Epithelial cell of prostate (primary cell): ENCODE measurements around the gene TMEM209.
A peak's percentile ranks its signal among the peaks of the same experiment; 100 is the strongest.
"Not testable (repeated sequence)": the region's sequence is repeated elsewhere in the genome, so short reads cannot be mapped to it uniquely, and the experiment has no call there.

Experiments used
- DNase-seq: peaks from one replicate; pipeline ENCODE4 v3.0.0-alpha.2; 2011; ENCODE audit warnings: low read depth, low spot score
- H3K27ac ChIP-seq: fragments of 450-650 bp; 2 replicates; pipeline ENCODE4 v1.5.1; 2017; ENCODE audit warnings: mild to moderate bottlenecking

The TMEM209 gene

DNA sequence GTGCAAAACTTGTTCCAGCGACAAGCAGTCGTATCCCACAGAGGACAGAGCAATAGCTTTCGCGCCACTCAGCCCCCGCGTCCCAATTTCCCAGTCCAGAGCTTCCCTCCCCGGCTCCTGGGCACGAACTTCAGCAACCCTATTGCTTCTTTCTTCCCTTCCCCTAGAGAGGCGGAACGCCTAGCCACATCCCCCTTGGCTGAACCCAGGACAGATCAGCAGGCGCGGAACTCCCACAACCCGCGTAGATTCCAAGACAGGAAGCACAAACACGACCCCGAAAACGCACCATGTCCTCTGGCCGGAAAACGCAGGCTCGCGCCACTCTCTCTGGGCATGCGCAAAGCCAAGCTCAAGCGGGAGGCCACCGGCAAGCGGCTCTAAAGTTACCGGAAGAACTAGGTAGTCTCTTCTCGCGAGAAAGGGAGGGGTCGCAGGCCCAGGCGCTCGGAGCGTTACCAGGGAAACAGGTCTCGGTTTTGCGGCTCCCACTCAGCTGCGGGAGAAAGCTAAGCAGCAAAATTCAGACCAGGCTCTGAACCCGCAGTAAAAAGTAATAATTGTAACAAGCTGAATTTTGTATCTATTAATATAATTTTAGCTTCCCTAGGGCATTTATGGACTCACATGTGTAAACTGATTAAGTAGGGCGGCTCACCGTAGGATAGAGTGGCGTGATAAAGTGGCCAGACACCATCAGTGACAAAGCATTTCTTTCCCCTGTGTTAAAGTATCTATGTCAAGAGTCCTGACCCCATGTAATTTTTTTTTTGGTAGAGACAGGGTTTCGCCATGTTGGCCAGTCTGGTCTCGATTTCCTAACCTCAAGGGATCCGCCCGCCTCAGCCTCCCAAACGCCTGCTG, at the start of gene TMEM209:
Gene TMEM209, minus strand, starts transcription at position 323 of the 864 bp plus-strand sequence. Its CDS starts 31 bp downstream, at position 292.
- DNase-seq, result peak; percentile 56
- peak within 1 kb of the TSS; percentile 76 for H3K27ac ChIP-seq

- H3K27ac ChIP-seq, result no peak overlapping the region
- DNase-seq, result no peak
Observed at GRCh38 chr7:130254555-130254954, 49.3 kb upstream of the TMEM209 start.

DNA sequence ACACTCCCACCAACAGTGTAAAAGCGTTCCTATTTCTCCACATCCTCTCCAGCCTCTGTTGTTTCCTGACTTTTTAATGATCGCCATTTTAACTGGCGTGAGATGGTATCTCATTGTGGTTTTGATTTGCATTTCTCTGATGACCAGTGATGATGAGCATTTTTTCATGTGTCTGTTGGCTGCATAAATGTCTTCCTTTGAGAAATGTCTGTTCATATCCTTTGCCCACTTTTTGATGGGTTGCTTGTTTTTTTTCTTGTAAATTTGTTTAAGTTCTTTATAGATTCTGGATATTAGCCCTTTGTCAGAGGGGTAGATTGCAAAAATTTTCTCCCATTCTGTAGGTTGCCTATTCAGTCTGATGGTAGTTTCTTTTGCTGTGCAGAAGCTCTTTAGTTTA, 44.4 kb upstream of the TMEM209 start:
- H3K27ac ChIP-seq, DNase-seq: not testable (repeated sequence)

DNA sequence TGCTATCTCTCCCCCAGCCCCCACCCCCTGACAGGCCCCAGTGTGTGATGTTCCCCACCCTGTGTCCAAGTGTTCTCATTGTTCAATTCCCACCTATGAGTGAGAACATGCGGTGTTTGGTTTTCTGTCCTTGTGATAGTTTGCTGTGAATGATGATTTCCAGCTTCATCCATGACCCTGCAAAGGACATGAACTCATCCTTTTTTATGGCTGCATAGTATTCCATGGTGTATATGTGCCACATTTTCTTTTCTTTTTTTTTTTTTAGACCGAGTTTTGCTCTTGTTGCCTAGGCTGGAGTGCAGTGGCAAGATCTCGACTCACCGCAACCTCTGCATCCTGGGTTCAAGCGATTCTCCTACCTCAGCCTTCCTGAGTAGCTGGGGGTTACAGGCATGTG, 43.6 kb upstream of the TMEM209 start:
- not testable (repeated sequence) for DNase-seq, H3K27ac ChIP-seq

- DNase-seq, H3K27ac ChIP-seq: not testable (repeated sequence)
Observed at GRCh38 chr7:130246491-130246890, 41.3 kb upstream of the TMEM209 start.

DNA sequence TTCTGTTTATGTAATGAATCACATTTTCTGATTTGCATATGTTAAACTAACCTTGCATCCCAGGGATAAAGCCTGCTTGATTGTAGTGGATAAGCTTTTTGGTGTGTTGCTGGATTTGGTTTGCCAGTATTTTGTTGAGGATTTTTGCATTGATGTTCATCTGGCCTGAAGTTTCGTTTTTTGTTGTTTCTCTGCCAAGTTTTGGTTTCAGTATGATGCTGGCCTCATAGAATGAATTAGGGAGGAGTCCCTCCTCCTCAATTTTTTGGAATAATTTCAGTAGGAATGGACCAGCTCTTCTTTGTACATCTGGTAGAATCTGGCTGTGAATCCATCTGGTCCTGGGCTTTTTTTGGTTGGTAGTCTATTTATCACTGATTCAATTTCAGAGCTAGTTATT, 38.3 kb upstream of the TMEM209 start:
- DNase-seq, H3K27ac ChIP-seq: not testable (repeated sequence)

DNA sequence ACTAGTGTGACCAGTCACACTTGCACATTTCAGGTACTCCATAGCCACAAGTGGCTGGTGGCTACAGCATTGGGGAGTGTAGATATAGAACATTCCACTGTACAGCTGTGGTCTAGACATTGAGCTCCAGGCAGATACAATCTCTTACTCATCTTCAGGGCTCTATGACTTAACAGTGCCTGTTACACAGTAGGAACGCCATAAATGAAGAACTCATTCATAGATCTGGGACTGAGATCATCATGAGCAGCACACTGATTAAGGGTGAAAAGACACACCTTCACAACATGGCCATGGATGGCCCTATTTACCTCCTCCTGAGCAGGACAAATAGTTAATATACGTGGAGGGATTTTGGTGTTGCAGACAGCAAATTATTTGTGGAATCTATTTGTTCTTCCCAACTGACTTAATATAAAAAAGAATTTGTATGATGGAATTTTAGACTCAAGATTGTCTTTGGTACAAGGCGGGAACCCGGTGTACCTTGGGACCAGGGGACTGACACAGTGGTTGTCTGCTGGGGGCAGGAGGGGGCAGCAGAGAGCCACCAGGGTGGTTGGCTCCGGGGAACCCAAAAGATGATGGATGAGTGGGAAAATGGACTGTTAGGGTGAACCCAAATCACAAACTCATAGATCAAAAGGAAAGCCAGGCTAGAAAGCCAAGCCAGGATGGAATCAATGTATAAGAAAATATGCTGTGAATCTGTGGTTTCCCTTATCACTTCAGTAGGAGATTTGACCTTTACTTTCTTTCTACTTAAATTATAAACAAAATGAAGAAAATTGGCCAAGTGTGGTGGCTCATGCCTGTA, 37.2 kb upstream of the TMEM209 start:
- H3K27ac ChIP-seq, result peak overlapping the region; percentile 53
- DNase-seq, result peak; percentile 86

GRCh38 chr7:130240240-130240639, 35.0 kb upstream of the TMEM209 start:
- H3K27ac ChIP-seq, result no peak overlapping the region
- DNase-seq, result no peak

- H3K27ac ChIP-seq, DNase-seq: not testable (repeated sequence)
Observed at GRCh38 chr7:130236361-130236760, 31.2 kb upstream of the TMEM209 start.

DNA sequence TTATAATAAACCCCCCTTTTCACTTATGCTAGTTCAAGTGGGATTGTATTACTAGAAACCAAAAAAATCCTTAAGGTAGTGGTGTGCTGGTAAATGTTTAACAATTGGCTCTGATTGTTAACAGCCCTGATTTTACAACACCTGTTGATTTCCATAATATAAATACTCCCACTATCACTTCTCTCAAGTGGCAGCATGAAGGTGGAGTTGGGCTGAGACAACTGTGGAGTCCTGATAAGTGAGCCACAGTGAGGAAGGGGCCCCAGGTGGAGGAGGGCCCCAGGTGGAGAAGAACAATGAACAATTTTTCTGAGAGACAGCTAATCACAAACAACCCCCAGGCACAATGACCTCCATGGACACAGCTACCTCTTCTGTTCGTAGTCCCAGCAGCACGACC, 28.9 kb upstream of the TMEM209 start:
- no peak for DNase-seq
- H3K27ac ChIP-seq, result no peak overlapping the region

GRCh38 chr7:130232209-130232608, 27.0 kb upstream of the TMEM209 start:
- no peak for DNase-seq
- H3K27ac ChIP-seq, result no peak overlapping the region

DNA sequence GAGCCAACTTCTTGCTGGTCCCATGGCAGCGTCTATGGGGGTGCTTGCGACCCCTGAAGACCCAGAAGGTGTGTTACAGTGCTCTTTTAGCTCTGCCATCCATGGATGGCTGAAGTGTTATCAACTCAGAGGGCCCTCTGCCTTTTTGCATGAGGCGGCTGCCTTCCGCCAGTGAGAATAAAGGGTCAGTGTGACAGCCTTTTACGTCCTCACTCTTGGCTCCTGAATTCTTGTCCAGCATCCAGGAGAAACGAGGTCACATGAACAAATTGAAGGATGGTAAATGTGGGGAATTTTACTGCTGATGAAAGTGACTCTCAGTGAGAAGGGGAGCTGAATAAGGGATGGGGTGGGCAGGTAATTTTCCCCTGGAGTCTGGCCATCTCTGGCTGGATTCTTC, 26.6 kb upstream of the TMEM209 start:
- H3K27ac ChIP-seq, result no peak overlapping the region

DNA sequence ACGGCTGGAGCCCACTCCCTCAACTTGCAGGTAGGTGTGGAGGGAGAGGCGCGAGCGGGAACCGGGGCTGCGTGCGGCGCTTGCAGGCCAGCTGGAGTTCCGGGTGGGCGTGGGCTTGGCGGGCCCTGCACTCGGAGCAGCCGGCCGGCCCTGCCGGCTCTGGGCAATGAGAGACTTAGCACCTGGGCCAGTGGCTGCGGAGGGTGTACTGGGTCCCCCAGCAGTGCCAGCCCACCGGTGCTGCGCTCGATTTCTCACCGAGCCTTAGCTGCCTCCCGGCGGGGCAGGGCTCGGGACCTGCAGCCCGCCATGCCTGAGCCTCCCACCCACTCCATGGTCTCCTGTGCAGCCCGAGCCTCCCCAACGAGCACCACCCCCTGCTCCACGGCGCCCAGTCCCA, 24.8 kb upstream of the TMEM209 start:
- DNase-seq, H3K27ac ChIP-seq: not testable (repeated sequence)

More for the DNA sequence above, 26.6 kb upstream of the TMEM209 start:
- no peak for DNase-seq

DNA sequence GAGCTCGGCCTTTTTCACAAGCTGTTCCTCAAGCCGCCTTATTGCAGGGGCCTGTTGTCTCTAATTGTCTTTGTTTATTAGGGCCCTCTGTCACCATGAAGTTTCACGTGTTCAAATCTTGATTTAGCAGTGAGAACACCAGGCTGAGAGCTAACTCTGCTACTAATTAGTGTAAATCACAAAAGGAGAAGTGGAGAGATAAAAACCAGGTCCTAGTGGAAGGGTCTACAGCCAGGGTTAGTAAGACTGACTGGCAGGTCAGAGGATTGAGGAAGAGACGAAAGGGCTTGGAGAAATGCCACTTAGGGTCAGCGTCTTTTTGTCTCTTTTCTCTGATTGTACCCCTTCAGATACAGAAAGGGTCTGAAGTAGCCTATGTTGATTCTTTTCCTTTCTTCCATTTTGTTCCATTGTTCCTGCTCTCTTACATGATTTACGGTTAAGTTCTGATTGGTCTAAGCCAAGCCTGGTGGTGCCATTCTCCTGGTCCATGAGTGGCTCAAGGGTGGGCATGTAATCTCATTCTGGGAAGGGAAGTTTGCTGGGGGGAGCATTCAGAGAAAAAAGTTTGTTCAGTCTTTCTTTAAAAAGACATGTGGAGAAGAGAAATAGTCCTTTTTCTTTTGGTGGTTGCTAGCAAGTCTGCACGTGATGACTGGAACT, 23.8 kb upstream of the TMEM209 start:
- DNase-seq, result no peak
- no peak overlapping the region for H3K27ac ChIP-seq

GRCh38 chr7:130227883-130228575, 22.8 kb upstream of the TMEM209 start:
- no peak for DNase-seq
- no peak overlapping the region for H3K27ac ChIP-seq

DNA sequence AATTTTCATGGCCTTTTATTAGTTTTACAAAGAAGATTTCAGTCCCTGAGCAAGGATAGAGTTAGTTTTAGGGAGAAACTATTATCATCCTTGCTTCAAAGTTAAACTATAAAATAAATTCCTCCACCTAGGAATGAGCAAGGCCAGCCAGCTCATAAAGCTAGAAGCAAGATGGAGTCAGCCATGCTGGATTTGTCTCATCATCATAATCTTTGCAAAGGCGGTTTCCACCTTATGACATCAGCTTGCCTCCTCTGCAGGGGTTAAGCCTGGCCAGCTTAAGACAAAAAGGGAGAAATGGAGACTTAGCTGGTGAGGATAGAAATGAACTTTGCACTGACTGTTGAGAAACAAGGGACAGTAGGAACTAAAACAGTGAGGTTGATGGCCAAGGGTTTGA, 21.1 kb upstream of the TMEM209 start:
- no peak for DNase-seq

DNA sequence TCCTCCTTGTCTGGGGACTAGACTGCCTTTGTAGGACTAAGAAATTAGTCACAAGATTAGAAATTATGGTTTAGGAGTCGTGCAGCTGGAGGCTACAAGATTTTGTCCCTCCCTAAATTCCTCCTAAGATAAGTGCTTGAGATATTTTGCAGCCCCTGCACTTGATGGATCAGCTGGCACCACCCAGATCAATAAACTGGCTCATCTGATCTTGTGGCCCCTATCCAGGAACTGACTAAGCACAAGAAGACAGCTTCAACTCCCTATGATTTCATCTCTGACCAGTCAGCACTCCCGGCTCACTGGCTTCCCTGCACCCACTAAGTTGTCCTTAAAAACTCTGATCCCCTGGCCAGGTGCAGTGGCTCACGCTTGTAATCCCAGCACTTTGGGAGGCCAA, 19.7 kb upstream of the TMEM209 start:
- not testable (repeated sequence) for H3K27ac ChIP-seq, DNase-seq

More for the DNA sequence above, 21.1 kb upstream of the TMEM209 start:
- no peak overlapping the region for H3K27ac ChIP-seq

DNA sequence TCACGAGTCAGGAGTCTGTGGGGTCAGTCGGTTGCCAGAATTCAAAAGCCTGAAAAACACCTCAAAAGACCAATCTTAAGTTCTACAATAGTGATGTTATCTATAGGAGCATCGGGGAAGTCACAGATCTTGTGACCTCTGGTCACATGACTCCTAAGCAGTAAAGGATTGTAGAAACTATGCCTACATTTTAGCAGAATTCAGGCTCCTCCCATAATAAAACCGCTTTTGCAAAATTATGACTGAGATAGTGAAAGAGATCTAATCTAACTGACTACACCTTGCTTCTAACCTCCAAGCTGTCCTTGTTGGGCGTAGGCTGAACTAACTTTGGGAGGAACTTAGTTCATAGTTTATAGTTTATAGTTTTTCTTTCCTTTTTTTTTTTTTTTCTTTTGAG, 19.0 kb upstream of the TMEM209 start:
- no peak for DNase-seq
- no peak overlapping the region for H3K27ac ChIP-seq

DNA sequence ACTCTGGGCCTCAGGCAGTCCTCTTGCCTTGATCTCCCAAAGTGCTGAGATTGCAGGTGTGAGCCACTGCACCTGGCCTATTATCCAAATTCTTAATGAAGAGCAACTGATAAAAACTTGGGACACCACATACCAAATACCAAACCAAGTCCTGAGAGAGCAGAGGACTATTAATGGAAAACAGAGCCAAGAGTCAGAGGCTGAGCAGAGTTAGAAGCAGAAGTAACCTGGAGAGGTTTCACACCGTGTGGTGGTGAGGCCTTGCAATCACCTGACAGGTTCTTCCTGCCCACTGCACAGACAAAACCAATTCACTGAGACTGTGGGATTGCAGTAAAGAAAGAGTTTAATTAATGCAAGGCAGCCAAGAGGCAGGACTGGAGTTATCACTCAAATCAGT, 18.4 kb upstream of the TMEM209 start:
- DNase-seq, result no peak
- no peak overlapping the region for H3K27ac ChIP-seq

DNA sequence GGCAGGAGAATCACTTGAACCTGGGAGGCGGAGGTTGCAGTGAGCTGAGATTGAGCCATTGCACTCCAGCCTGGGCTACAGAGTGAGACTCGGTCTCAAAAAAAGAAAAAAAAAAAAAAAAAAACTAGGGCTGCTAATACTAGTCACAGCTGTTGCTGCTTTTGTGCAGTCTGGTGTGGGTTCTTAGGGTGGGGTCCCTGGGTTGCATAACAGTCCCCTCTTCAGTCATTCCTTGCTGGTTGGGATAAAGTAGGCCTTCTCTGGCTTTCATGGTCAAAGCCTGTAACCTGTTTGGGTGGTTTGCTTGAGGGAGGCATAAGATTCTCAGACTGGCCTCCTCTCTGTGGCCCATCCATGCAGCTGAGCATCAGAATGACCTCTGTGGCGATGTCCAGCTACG, 16.5 kb upstream of the TMEM209 start:
- DNase-seq, result no peak

More for the DNA sequence above, 16.5 kb upstream of the TMEM209 start:
- no peak overlapping the region for H3K27ac ChIP-seq
